Osteoblast (primary cell): ENCODE results near the gene CASKIN1. TPM values are rescaled to one million over a fixed set of nuclear protein-coding genes. Genes with fewer than 3 reads are reported as not detected.

ENCODE experiments used
- DNase-seq: peaks from one replicate; pipeline ENCODE4 v3.0.0; 2011; ENCODE audit warnings: low spot score, mixed read lengths; ENCODE audit not compliant: insufficient read length; ENCODE audit errors: missing footprints
- H2AFZ ChIP-seq: 2 replicates; pipeline ENCODE4 v1.6.0; 2011; ENCODE audit warnings: mild to moderate bottlenecking, low read length
- H3K27ac ChIP-seq: 2 replicates; pipeline ENCODE4 v1.5.1; 2011; ENCODE audit warnings: mild to moderate bottlenecking, low read depth, low read length, moderate library complexity
- H3K27me3 ChIP-seq: 2 replicates; pipeline ENCODE4 v1.6.0; 2012; ENCODE audit warnings: mild to moderate bottlenecking, control low read depth, inconsistent platforms, low read length, moderate library complexity; ENCODE audit not compliant: insufficient read depth
- H3K36me3 ChIP-seq: 2 replicates; pipeline ENCODE4 v1.5.1; 2011; ENCODE audit warnings: mild to moderate bottlenecking, low read length, control low read depth, moderate library complexity; ENCODE audit not compliant: insufficient read depth
- H3K4me1 ChIP-seq: 2 replicates; pipeline ENCODE4 v1.5.1; 2011; ENCODE audit warnings: mild to moderate bottlenecking, low read length, control low read depth, moderate library complexity; ENCODE audit not compliant: insufficient read depth
- H3K4me2 ChIP-seq: 2 replicates; pipeline ENCODE4 v1.6.0; 2011; ENCODE audit warnings: mild to moderate bottlenecking, low read length; ENCODE audit not compliant: insufficient read depth
- H3K4me3 ChIP-seq: fragments of 200-600 bp; sonication (generic); 3 replicates; pipeline ENCODE4 v1.5.1; 2012; ENCODE audit warnings: mild to moderate bottlenecking, low read length, inconsistent platforms; ENCODE audit not compliant: insufficient read depth
- H3K79me2 ChIP-seq: 2 replicates; pipeline ENCODE4 v1.6.0; 2012; ENCODE audit warnings: mild to moderate bottlenecking, low read length, control low read depth, inconsistent platforms; ENCODE audit not compliant: insufficient read depth
- H3K9me3 ChIP-seq: 2 replicates; pipeline ENCODE4 v1.5.1; 2011; ENCODE audit warnings: low read depth, low read length, control low read depth
- H4K20me1 ChIP-seq: 2 replicates; pipeline ENCODE4 v1.6.0; 2012; ENCODE audit warnings: mild to moderate bottlenecking, low read length, control low read depth; ENCODE audit not compliant: insufficient read depth
- CTCF ChIP-seq: IDR thresholded peaks from 2 replicates; pipeline ENCODE4 v1.5.1; 2011; ENCODE audit warnings: mild to moderate bottlenecking, low read depth, low read length, moderate library complexity; ENCODE audit errors: extremely low read depth
- total RNA-seq: library from RNA; depleted of rRNA; stranded (reverse); fragments of >200 nt; gene quantifications from 2 replicates; pipeline ENCODE4 v1.2.3, GENCODE V29; 2012

Gene CASKIN1
- total RNA-seq, 1 donor, result not detected

GRCh38 chr16:2229632-2230250 lies 33.3 kb upstream of the CASKIN1 start:
- H3K9me3 ChIP-seq, result no peaks in the 10 kb centered on the region
- H3K4me3 ChIP-seq, result no peak overlapping the region
- H3K79me2 ChIP-seq, result peaks cover 53% of the 10 kb centered on the region
- no peak for DNase-seq
- H2AFZ ChIP-seq, result no peak overlapping the region
- no peak overlapping the region for H3K27ac ChIP-seq
- peaks cover 52% of the 10 kb centered on the region for H4K20me1 ChIP-seq
- H3K27me3 ChIP-seq, result no peaks in the 10 kb centered on the region
- H3K4me2 ChIP-seq, result no peak overlapping the region
- no peak for TF ChIP-seq CTCF
- H3K4me1 ChIP-seq, result peaks cover 8% of the 10 kb centered on the region
- peaks cover 36% of the 10 kb centered on the region for H3K36me3 ChIP-seq

GRCh38 chr16:2229091-2229490 lies 32.7 kb upstream of the CASKIN1 start:
- TF ChIP-seq CTCF, result no peak
- DNase-seq, result no peak
- Histone ChIP-seq H3K4me1 (peaks cover 14% of the 10 kb centered on the region), H2AFZ (no peak overlapping the region), H4K20me1 (peaks cover 54% of the 10 kb centered on the region), H3K4me2 (no peak overlapping the region), H3K79me2 (peaks cover 59% of the 10 kb centered on the region), H3K4me3 (no peak overlapping the region), H3K27ac (no peak overlapping the region), H3K36me3 (peaks cover 31% of the 10 kb centered on the region), H3K27me3 (no peaks in the 10 kb centered on the region), H3K9me3 (no peaks in the 10 kb centered on the region)

- Histone ChIP-seq H3K36me3 (peaks cover 28% of the 10 kb centered on the region), H3K4me2 (no peak overlapping the region), H3K27me3 (no peaks in the 10 kb centered on the region), H3K4me3 (no peak overlapping the region), H3K27ac (no peak overlapping the region), H2AFZ (no peak overlapping the region), H4K20me1 (peaks cover 54% of the 10 kb centered on the region), H3K9me3 (no peaks in the 10 kb centered on the region), H3K79me2 (peaks cover 64% of the 10 kb centered on the region), H3K4me1 (peaks cover 14% of the 10 kb centered on the region)
- DNase-seq, result no peak
- TF ChIP-seq CTCF, result no peak
These were observed 31.9 kb upstream of the CASKIN1 start for GRCh38 chr16:2228161-2228824.

- H3K27ac ChIP-seq, result no peak overlapping the region
- peaks cover 54% of the 10 kb centered on the region for H4K20me1 ChIP-seq
- H3K4me3 ChIP-seq, result no peak overlapping the region
- H3K79me2 ChIP-seq, result peaks cover 64% of the 10 kb centered on the region
- no peak overlapping the region for H2AFZ ChIP-seq
- no peaks in the 10 kb centered on the region for H3K9me3 ChIP-seq
- H3K4me2 ChIP-seq, result no peak overlapping the region
- H3K27me3 ChIP-seq, result no peaks in the 10 kb centered on the region
- H3K4me1 ChIP-seq, result peaks cover 14% of the 10 kb centered on the region
- peaks cover 25% of the 10 kb centered on the region for H3K36me3 ChIP-seq
- DNase-seq, result no peak
- no peak for TF ChIP-seq CTCF
These were observed 30.5 kb upstream of the CASKIN1 start for GRCh38 chr16:2226918-2227317.
